MCF 10A (cell line): ENCODE results near the gene IL22RA1. TPM values are rescaled to one million over a fixed set of nuclear protein-coding genes. Genes with fewer than 3 reads are reported as not detected.

Experiments used
- BruUV-seq: library from RNA; stranded (reverse); fragments of 400-500 nt; replicated peaks from 2 replicates; lab custom pipeline; 2021; lab: Mats Ljungman, UMichigan
- CTCF ChIA-PET: fragments of 300-600 bp; sonication (Branson Sonifier 250); formaldehyde crosslinking; extraction: SDS; loops from one replicate; lab custom pipeline; 2021; ENCODE audit warnings: antibody characterized with exemption, inconsistent platforms; lab: Yijun Ruan, JAX
- POLR2A ChIA-PET: fragments of 300-600, 350-650 bp; sonication (Branson Sonifier 250); formaldehyde crosslinking; extraction: SDS; loops from one replicate; lab custom pipeline; 2020; ENCODE audit warnings: antibody characterized with exemption, inconsistent platforms; lab: Yijun Ruan, JAX
- DNase-seq: peaks from one replicate; pipeline ENCODE4 v3.0.0-alpha.2; 2018; ENCODE audit not compliant: unreplicated experiment
- H3K27ac Mint-ChIP-seq: one replicate; pipeline ENCODE4 v1.8.0; 2022; ENCODE audit warnings: mild to moderate bottlenecking, low read depth, mixed read lengths; ENCODE audit not compliant: unreplicated experiment
- H3K27me3 Mint-ChIP-seq: one replicate; pipeline ENCODE4 v1.8.0; 2022; ENCODE audit warnings: mixed read lengths; ENCODE audit not compliant: insufficient read depth, unreplicated experiment
- H3K36me3 Mint-ChIP-seq: one replicate; pipeline ENCODE4 v1.8.0; 2022; ENCODE audit warnings: mild to moderate bottlenecking, moderate library complexity, mixed read lengths; ENCODE audit not compliant: insufficient read depth, unreplicated experiment
- H3K4me1 Mint-ChIP-seq: one replicate; pipeline ENCODE4 v1.8.0; 2022; ENCODE audit warnings: mixed read lengths; ENCODE audit not compliant: insufficient read depth, unreplicated experiment
- H3K4me3 Mint-ChIP-seq: one replicate; pipeline ENCODE4 v1.8.0; 2022; ENCODE audit warnings: mild to moderate bottlenecking, moderate library complexity, mixed read lengths; ENCODE audit not compliant: unreplicated experiment
- H3K9me3 Mint-ChIP-seq: one replicate; pipeline ENCODE4 v1.8.0; 2022; ENCODE audit warnings: mixed read lengths; ENCODE audit not compliant: unreplicated experiment
- intact Hi-C: fragments of 100-400 bp; cut with micrococcal nuclease; formaldehyde crosslinking; loops from 2 replicates; pipeline ENCODE4 v1.14.1; 2022
- total RNA-seq: library from RNA; stranded (reverse); gene quantifications from 2 replicates; pipeline ENCODE4 v1.2.3, GENCODE V29; 2022
- TF ChIP-seq, protein P1 (sequence below): fragments of 200-600 bp; IDR thresholded peaks from one replicate; pipeline ENCODE4 v1.8.0; 2022; ENCODE audit warnings: antibody characterized with exemption, mild to moderate bottlenecking; ENCODE audit not compliant: unreplicated experiment

Gene IL22RA1
- total RNA-seq, 1 experiment from 2014 or later = not detected

DNA sequence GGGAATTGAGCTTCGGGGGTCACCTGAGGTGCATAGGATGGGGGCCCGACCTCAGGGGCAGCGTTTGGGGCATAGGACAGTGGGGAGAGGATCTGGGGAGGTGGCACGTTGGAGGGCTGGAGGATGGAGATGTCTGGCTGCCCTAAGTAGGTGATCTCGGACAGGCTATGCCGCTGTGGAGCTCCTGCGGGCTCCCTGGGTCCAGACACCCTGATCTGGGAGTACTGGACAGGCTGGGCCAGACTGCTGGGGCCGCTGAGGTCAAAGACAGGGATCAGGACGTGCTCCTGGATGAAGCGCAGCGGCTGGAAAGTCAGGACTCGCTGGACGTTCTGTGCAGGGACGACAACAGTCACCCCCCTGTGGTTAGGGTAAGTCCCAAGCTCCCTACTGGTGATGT, 21.5 kb downstream of the IL22RA1 start:
- no peaks in the 10 kb centered on the region for H3K9me3 Mint-ChIP-seq
- ChIA-PET POLR2A (interaction anchor here (0.7 to 3.6 kb wide), 5 partner anchors 17 to 48 kb away, joined by 3 to 26 read pairs (median 3); partner anchors contain the start of gene IL22RA1), CTCF (interaction anchor here (0.7 to 1.9 kb wide), 2 partner anchors 8 to 15 kb away, joined by 4 read pairs; no protein-coding TSS in a partner anchor)
- intact Hi-C loops = no loop called here
- no peaks in the 10 kb centered on the region for H3K27me3 Mint-ChIP-seq
- DNase-seq = no peak
- no peaks in the 10 kb centered on the region for H3K36me3 Mint-ChIP-seq
- no TSS peak for BruUV-seq
- no peak overlapping the region for H3K4me3 Mint-ChIP-seq
- H3K27ac Mint-ChIP-seq = no peak overlapping the region
- peaks cover 27% of the 10 kb centered on the region for H3K4me1 Mint-ChIP-seq
- TF ChIP-seq, protein P1, sequence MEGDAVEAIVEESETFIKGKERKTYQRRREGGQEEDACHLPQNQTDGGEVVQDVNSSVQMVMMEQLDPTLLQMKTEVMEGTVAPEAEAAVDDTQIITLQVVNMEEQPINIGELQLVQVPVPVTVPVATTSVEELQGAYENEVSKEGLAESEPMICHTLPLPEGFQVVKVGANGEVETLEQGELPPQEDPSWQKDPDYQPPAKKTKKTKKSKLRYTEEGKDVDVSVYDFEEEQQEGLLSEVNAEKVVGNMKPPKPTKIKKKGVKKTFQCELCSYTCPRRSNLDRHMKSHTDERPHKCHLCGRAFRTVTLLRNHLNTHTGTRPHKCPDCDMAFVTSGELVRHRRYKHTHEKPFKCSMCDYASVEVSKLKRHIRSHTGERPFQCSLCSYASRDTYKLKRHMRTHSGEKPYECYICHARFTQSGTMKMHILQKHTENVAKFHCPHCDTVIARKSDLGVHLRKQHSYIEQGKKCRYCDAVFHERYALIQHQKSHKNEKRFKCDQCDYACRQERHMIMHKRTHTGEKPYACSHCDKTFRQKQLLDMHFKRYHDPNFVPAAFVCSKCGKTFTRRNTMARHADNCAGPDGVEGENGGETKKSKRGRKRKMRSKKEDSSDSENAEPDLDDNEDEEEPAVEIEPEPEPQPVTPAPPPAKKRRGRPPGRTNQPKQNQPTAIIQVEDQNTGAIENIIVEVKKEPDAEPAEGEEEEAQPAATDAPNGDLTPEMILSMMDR = no peak

DNA sequence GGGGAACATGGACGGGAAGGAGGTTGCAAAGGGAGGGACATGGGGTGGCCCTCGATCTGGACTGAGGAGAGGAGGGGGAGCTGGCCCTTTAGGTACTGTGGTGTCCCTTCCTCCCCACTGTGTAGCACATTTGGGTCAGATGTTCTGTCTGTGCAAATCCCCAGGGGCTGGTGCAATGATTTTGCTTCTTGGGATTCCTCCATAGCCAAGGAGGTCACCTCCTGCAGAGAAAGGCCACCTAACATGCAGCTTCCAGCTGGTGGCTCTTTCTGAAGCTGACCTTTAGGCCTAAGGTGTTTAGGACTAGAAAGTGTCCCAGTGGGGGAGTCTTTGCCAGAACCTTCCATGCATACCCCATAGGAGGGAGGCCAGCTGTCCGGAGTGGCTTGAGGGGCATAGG, 22.0 kb downstream of the IL22RA1 start:
- Mint-ChIP-seq H3K27ac (peak overlapping the region; percentile 82), H3K4me3 (no peak overlapping the region)
- POLR2A ChIA-PET = interaction anchor here (0.6 to 3.6 kb wide), 10 partner anchors 13 to 165 kb away, joined by 3 to 26 read pairs (median 3); partner anchors contain the start of gene IL22RA1

DNA sequence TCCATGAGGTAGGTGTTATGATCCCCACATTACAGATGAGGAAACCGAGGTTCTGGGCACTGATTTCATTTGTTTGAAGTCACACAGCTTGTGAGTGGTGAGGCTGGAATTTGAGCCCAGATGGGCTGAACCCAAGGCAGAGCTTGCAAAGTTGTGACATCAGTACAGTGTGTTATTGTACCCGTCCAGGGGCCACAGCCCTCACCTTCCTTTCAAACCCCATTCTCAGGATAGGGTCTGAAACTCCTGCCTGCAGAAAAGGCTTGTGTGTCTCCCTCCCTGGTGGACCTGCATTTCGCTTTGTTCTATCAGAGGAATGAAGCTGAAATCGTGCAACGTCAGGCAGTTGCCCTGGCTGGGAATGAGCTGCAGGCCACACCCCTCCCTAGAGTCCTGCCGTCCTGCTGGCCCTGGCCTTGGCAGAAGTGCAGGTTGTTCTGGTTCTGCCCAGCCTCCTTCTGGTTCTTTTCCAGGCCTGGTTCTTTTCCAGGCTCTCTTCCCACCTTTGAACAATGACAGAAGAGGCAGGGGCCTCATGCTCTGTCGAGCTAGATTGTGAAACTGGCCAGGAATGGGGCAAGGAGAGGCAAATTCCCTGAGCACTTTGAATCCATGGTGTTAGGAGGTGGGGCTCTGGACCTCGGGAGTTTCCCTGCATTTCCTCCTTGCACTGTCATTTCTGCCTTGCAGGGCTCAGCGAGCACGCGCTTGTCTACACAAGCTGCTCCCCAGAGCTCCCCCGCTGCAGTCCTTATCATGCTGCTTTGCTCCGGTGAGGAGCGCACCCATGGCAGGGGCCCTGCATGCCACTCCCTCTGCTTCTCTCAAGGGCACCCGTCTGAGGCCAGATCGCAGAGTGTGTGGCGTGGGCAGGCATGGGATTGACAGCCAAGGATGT, 22.8 kb downstream of the IL22RA1 start:
- CTCF ChIA-PET = interaction anchor here (0.8 to 1.9 kb wide), 7 partner anchors 7 to 60 kb away, joined by 3 to 8 read pairs (median 4); no protein-coding TSS in a partner anchor
- DNase-seq = peak; percentile 89
- TF ChIP-seq, protein P1 = no peak
- Mint-ChIP-seq H3K36me3 (no peaks in the 10 kb centered on the region), H3K27ac (peak overlapping the region; percentile 82), H3K4me3 (peak overlapping the region; percentile 56), H3K9me3 (no peaks in the 10 kb centered on the region), H3K4me1 (peaks cover 27% of the 10 kb centered on the region), H3K27me3 (no peaks in the 10 kb centered on the region)
- no TSS peak for BruUV-seq
- POLR2A ChIA-PET = interaction anchor here (0.6 to 3.6 kb wide), 19 partner anchors 11 to 349 kb away, joined by 3 to 26 read pairs (median 3); partner anchors contain the start of gene IL22RA1
- intact Hi-C loops = loop anchor here (10.0 kb wide), 1 partner anchor 165 kb away; the partner anchor contains the start of gene PNRC2

More for the DNA sequence above, 22.0 kb downstream of the IL22RA1 start:
- CTCF ChIA-PET = interaction anchor here (0.7 to 1.9 kb wide), 3 partner anchors 8 to 50 kb away, joined by 3 to 4 read pairs (median 4); no protein-coding TSS in a partner anchor
- intact Hi-C loops = no loop called here
- Mint-ChIP-seq H3K9me3 (no peaks in the 10 kb centered on the region), H3K27me3 (no peaks in the 10 kb centered on the region), H3K4me1 (peaks cover 27% of the 10 kb centered on the region), H3K36me3 (no peaks in the 10 kb centered on the region)
- no TSS peak for BruUV-seq
- no peak for DNase-seq
- TF ChIP-seq, protein P1 = no peak

DNA sequence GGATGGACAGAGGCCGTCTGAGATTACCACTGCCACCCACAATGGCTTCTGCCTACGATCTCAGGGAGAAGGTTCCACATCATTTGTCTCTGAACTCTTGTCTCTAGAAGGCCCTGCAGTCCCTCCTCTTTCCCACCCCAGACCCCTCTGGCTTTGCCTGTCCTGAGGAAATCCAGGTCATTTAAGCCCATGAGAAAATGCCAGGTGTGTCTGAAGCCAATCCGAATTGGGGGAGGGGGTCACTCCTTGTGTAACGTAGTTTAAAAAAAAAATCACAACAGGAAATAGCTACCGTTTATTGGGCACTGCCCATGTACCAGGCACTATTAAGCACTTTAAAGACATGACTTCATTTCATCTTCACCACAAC, 23.5 kb downstream of the IL22RA1 start:
- Mint-ChIP-seq H3K36me3 (no peaks in the 10 kb centered on the region), H3K4me3 (peak overlapping the region; percentile 56), H3K4me1 (peaks cover 27% of the 10 kb centered on the region), H3K27me3 (no peaks in the 10 kb centered on the region), H3K9me3 (no peaks in the 10 kb centered on the region), H3K27ac (peak overlapping the region; percentile 82)
- POLR2A ChIA-PET = interaction anchor here (0.5 to 3.6 kb wide), 14 partner anchors 10 to 396 kb away, joined by 3 to 26 read pairs (median 3); partner anchors contain the start of gene IL22RA1
- intact Hi-C loops = loop anchor here (10.0 kb wide), 1 partner anchor 165 kb away; the partner anchor contains the start of gene PNRC2
- CTCF ChIA-PET = interaction anchor here (0.9 to 1.3 kb wide), 4 partner anchors 9 to 60 kb away, joined by 3 to 8 read pairs (median 6); no protein-coding TSS in a partner anchor
- DNase-seq = no peak
- no TSS peak for BruUV-seq
- TF ChIP-seq, protein P1 = no peak
